Stimulated activated CD8-positive, alpha-beta memory T cell treated with anti-CD3 and anti-CD28 coated beads, Interleukin-4, amount 100 ng/mL, for 4 hours (primary cell): Measurements from ENCODE around the gene STK40.

Experiments used
- DNase-seq, 2 donors: peaks; one replicate each; pipeline ENCODE4 v3.0.0-alpha.2; 2020; ENCODE audit warnings: low read depth in 2 of 2, low spot score in 1 of 2

The STK40 gene

GRCh38 chr1:36321119-36321951 is 64.4 kb downstream of the STK40 start:
- no peak for DNase-seq

- DNase-seq, result no peak
These were observed 65.0 kb downstream of the STK40 start for GRCh38 chr1:36320767-36321118.

GRCh38 chr1:36320291-36320761 is 65.4 kb downstream of the STK40 start:
- DNase-seq, result no peak

GRCh38 chr1:36309397-36309796 is 76.3 kb downstream of the STK40 start:
- DNase-seq, result no peak

- no peak for DNase-seq
These were observed 78.0 kb downstream of the STK40 start for GRCh38 chr1:36307601-36308330.

GRCh38 chr1:36306902-36307456 is 78.7 kb downstream of the STK40 start:
- peak; percentile 78 to 85 for DNase-seq

GRCh38 chr1:36306210-36306901 is 79.4 kb downstream of the STK40 start, which contains the start of gene SH3D21:
Gene SH3D21 (plus strand): TSS chr1:36306368. CDS start chr1:36306421, 53 bp downstream.
- no peak for DNase-seq

- no peak for DNase-seq
These were observed 79.9 kb downstream of the STK40 start for GRCh38 chr1:36305915-36306209.

- no peak for DNase-seq
These were observed 80.5 kb downstream of the STK40 start for GRCh38 chr1:36304970-36305914.

GRCh38 chr1:36304521-36304920 is 81.2 kb downstream of the STK40 start:
- no peak for DNase-seq

GRCh38 chr1:36303650-36304360 is 81.9 kb downstream of the STK40 start:
- DNase-seq, result no peak

GRCh38 chr1:36303244-36303643 is 82.5 kb downstream of the STK40 start:
- no peak for DNase-seq

- DNase-seq, result no peak
These were observed 84.5 kb downstream of the STK40 start for GRCh38 chr1:36301220-36301619.

GRCh38 chr1:36300526-36300925 is 85.2 kb downstream of the STK40 start:
- DNase-seq, result no peak

- no peak for DNase-seq
These were observed 87.1 kb downstream of the STK40 start for GRCh38 chr1:36298640-36299039.

- no peak for DNase-seq
These were observed 88.7 kb downstream of the STK40 start for GRCh38 chr1:36297062-36297461.

GRCh38 chr1:36295390-36295789 is 90.3 kb downstream of the STK40 start:
- DNase-seq, result no peak
